ENCODE results near the gene NUDT3. TPM values are rescaled to one million over a fixed set of nuclear protein-coding genes. Genes with fewer than 3 reads are reported as not detected.

The NUDT3 gene
- total and polyA plus RNA-seq, 2 experiments from 2014 or later: 8.1 to 11.5 TPM

GRCh38 chr6:34425132-34425497 lies 32.6 kb upstream of the NUDT3 start:
- Histone ChIP-seq H3K4me2 (ENCODE audit: unreplicated experiment) (peak overlapping the region; percentile 98), H3K9me3 (ENCODE audit: low read depth) (no peaks in the 10 kb centered on the region), H2AFZ (peak overlapping the region; percentile 88), H4K20me1 (ENCODE audit: insufficient read depth) (no peaks in the 10 kb centered on the region), H3K4me1 (ENCODE audit: insufficient read depth) (0 out of 2 replicates have a peak, but pooled peaks cover 9% of the 10 kb centered on the region), H3K27ac (peak overlapping the region; percentile 70), H3K4me3 (peak overlapping the region; percentile 82), H3K79me2 (ENCODE audit: insufficient read depth) (peaks cover 55% of the 10 kb centered on the region), H3K27me3 (replicated peaks; ENCODE audit: insufficient read depth) (no peaks in the 10 kb centered on the region), H3K9me2 (ENCODE audit: insufficient read depth) (no peaks in the 10 kb centered on the region), H3F3A (ENCODE audit: insufficient read depth) (peaks cover 46% of the 10 kb centered on the region), H3K36me3 (ENCODE audit: low read depth) (peaks cover 40% of the 10 kb centered on the region), H3K9ac (peak overlapping the region; percentile 92)
- TF ChIP-seq EZH2phosphoT487 (IDR thresholded peaks at IDR 0.05; ENCODE audit: insufficient read depth, low read depth): no peak
- TF ChIP-seq EZH2 (IDR thresholded peaks at IDR 0.05; ENCODE audit: insufficient read depth, poor library complexity, severe bottlenecking): no peak
- WGBS, 2 experiments (ENCODE audit: low coverage in 1 of 2, low lambda C conversion rate in 2 of 2, missing lambda C conversion rate in 2 of 2): 2% methylated on average over 10 of the region's 10 CpGs
- peak; percentile 55 for DNase-seq
- in situ Hi-C loops (cut with MboI): no loop called here

GRCh38 chr6:34424200-34425131 lies 32.0 kb upstream of the NUDT3 start:
- Histone ChIP-seq H3K4me3 (peak overlapping the region; percentile 82), H3K9me2 (ENCODE audit: insufficient read depth) (no peaks in the 10 kb centered on the region), H3F3A (ENCODE audit: insufficient read depth) (peaks cover 52% of the 10 kb centered on the region), H3K36me3 (ENCODE audit: low read depth) (peaks cover 47% of the 10 kb centered on the region), H4K20me1 (ENCODE audit: insufficient read depth) (no peaks in the 10 kb centered on the region), H3K4me2 (ENCODE audit: unreplicated experiment) (peak overlapping the region; percentile 98), H3K79me2 (ENCODE audit: insufficient read depth) (peaks cover 61% of the 10 kb centered on the region), H2AFZ (no peak overlapping the region), H3K27ac (peak overlapping the region; percentile 70), H3K9ac (peak overlapping the region; percentile 92), H3K9me3 (ENCODE audit: low read depth) (no peaks in the 10 kb centered on the region), H3K27me3 (replicated peaks; ENCODE audit: insufficient read depth) (no peaks in the 10 kb centered on the region), H3K4me1 (ENCODE audit: insufficient read depth) (0 out of 2 replicates have a peak, but pooled peaks cover 9% of the 10 kb centered on the region)
- TF ChIP-seq EZH2phosphoT487 (IDR thresholded peaks at IDR 0.05; ENCODE audit: insufficient read depth, low read depth) (no peak), EZH2 (IDR thresholded peaks at IDR 0.05; ENCODE audit: insufficient read depth, poor library complexity, severe bottlenecking) (no peak)
- 68 to 74% methylated on average over 19 of the region's 19 CpGs for WGBS, 2 experiments (ENCODE audit: low coverage in 1 of 2, low lambda C conversion rate in 2 of 2, missing lambda C conversion rate in 2 of 2)
- DNase-seq: no peak
- in situ Hi-C loops (cut with MboI): no loop called here

GRCh38 chr6:34423254-34423653 lies 30.8 kb upstream of the NUDT3 start:
- Histone ChIP-seq H3K9ac (peak overlapping the region; percentile 92; the same call in 1 of the 2 replicates), H3K27ac (peak overlapping the region; percentile 9; the same call in 1 of the 2 replicates), H3K9me3 (ENCODE audit: low read depth) (no peaks in the 10 kb centered on the region), H3F3A (ENCODE audit: insufficient read depth) (peaks cover 64% of the 10 kb centered on the region), H3K4me3 (no peak overlapping the region), H2AFZ (no peak overlapping the region), H3K9me2 (ENCODE audit: insufficient read depth) (no peaks in the 10 kb centered on the region), H3K27me3 (replicated peaks; ENCODE audit: insufficient read depth) (no peaks in the 10 kb centered on the region), H3K4me2 (ENCODE audit: unreplicated experiment) (no peak overlapping the region), H3K4me1 (ENCODE audit: insufficient read depth) (0 out of 2 replicates have a peak, but pooled peaks cover 9% of the 10 kb centered on the region), H4K20me1 (ENCODE audit: insufficient read depth) (no peaks in the 10 kb centered on the region), H3K36me3 (ENCODE audit: low read depth) (peaks cover 57% of the 10 kb centered on the region), H3K79me2 (ENCODE audit: insufficient read depth) (peaks cover 69% of the 10 kb centered on the region)
- TF ChIP-seq EZH2phosphoT487 (IDR thresholded peaks at IDR 0.05; ENCODE audit: insufficient read depth, low read depth) (no peak), EZH2 (IDR thresholded peaks at IDR 0.05; ENCODE audit: insufficient read depth, poor library complexity, severe bottlenecking) (no peak)
- in situ Hi-C loops (cut with MboI): no loop called here
- peak; percentile 41 for DNase-seq
- 84 to 96% methylated on average over 5 of the region's 5 CpGs for WGBS, 2 experiments (ENCODE audit: low coverage in 1 of 2, low lambda C conversion rate in 2 of 2, missing lambda C conversion rate in 2 of 2)

- H4K20me1 ChIP-seq (ENCODE audit: insufficient read depth): no peaks in the 10 kb centered on the region
Observed at GRCh38 chr6:34418367-34418766, 25.9 kb upstream of the NUDT3 start.

More at GRCh38 chr6:34418367-34418766, 25.9 kb upstream of the NUDT3 start:
- no peak for TF ChIP-seq EZH2phosphoT487 (IDR thresholded peaks at IDR 0.05; ENCODE audit: insufficient read depth, low read depth)
- TF ChIP-seq EZH2 (IDR thresholded peaks at IDR 0.05; ENCODE audit: insufficient read depth, poor library complexity, severe bottlenecking): no peak
- Histone ChIP-seq H3K27ac (0 out of 2 replicates have a peak overlapping the region, but pooled peaks have one; percentile 0), H2AFZ (no peak overlapping the region), H3K27me3 (replicated peaks; ENCODE audit: insufficient read depth) (no peaks in the 10 kb centered on the region), H3K4me1 (ENCODE audit: insufficient read depth) (no peaks in the 10 kb centered on the region), H3K9me2 (ENCODE audit: insufficient read depth) (no peaks in the 10 kb centered on the region), H3K79me2 (ENCODE audit: insufficient read depth) (peaks cover 44% of the 10 kb centered on the region), H3K4me2 (ENCODE audit: unreplicated experiment) (no peak overlapping the region), H3K9me3 (ENCODE audit: low read depth) (no peaks in the 10 kb centered on the region), H3K36me3 (ENCODE audit: low read depth) (peaks cover 65% of the 10 kb centered on the region), H3F3A (ENCODE audit: insufficient read depth) (peaks cover 90% of the 10 kb centered on the region), H3K4me3 (no peak overlapping the region), H3K9ac (no peak overlapping the region)
- DNase-seq: no peak
- WGBS, 2 experiments (ENCODE audit: low coverage in 1 of 2, low lambda C conversion rate in 2 of 2, missing lambda C conversion rate in 2 of 2): 78 to 80% methylated on average over 5 of the region's 5 CpGs
- in situ Hi-C loops (cut with MboI): loop anchor here (10.0 kb wide), 2 partner anchors 164 to 234 kb away; no protein-coding TSS in a partner anchor
